ENCODE results near the gene MRPL55.
A peak's percentile ranks its signal among the peaks of the same experiment; 100 is the strongest.

Gene MRPL55

GRCh38 chr1:228109073-228109961 lies at the start of gene MRPL55:
Gene MRPL55, minus strand, starts transcription at chr1:228109299. Its CDS starts 1,039 bp downstream, at chr1:228108260.
- DNase-seq = peak; percentile 99

GRCh38 chr1:228158151-228159007 lies 49.3 kb upstream of the MRPL55 start:
- no peak for DNase-seq

GRCh38 chr1:228157729-228158126 lies 48.6 kb upstream of the MRPL55 start:
- DNase-seq = no peak

- no peak for DNase-seq
Observed at GRCh38 chr1:228156941-228157728, 48.0 kb upstream of the MRPL55 start.

- peak; percentile 15 for DNase-seq
Observed at GRCh38 chr1:228156515-228156881, 47.4 kb upstream of the MRPL55 start.

GRCh38 chr1:228155596-228156514 lies 46.8 kb upstream of the MRPL55 start:
- peak; percentile 11 for DNase-seq

GRCh38 chr1:228154670-228155571 lies 45.8 kb upstream of the MRPL55 start:
- peak; percentile 51 for DNase-seq

GRCh38 chr1:228154021-228154669 lies 45.0 kb upstream of the MRPL55 start:
- peak; percentile 10 for DNase-seq

GRCh38 chr1:228152918-228153258 lies 43.8 kb upstream of the MRPL55 start:
- peak; percentile 12 for DNase-seq

- DNase-seq = peak; percentile 11
Observed at GRCh38 chr1:228152097-228152917, 43.2 kb upstream of the MRPL55 start.

GRCh38 chr1:228151180-228151925 lies 42.3 kb upstream of the MRPL55 start:
- DNase-seq = peak; percentile 14

GRCh38 chr1:228150461-228151179 lies 41.5 kb upstream of the MRPL55 start:
- peak; percentile 12 for DNase-seq

- DNase-seq = no peak
Observed at GRCh38 chr1:228150120-228150460, 41.0 kb upstream of the MRPL55 start.

GRCh38 chr1:228149406-228150119 lies 40.5 kb upstream of the MRPL55 start, which contains the start of gene GJC2:
Gene GJC2, plus strand, starts transcription at chr1:228149930. Its CDS starts 7,829 bp downstream, at chr1:228157759.
- peak; percentile 12 for DNase-seq

- DNase-seq = no peak
Observed at GRCh38 chr1:228148935-228149405, 39.9 kb upstream of the MRPL55 start.

GRCh38 chr1:228148196-228148861 lies 39.2 kb upstream of the MRPL55 start:
- peak; percentile 11 for DNase-seq
